GM19351 (cell line): ENCODE measurements around the gene C15orf40.

Experiments used
- ATAC-seq: cut with Tn5 transposase; IDR thresholded peaks from one replicate; pipeline ENCODE4 v1.9.1; 2021; ENCODE audit warnings: mild to moderate bottlenecking, moderate library complexity; ENCODE audit not compliant: unreplicated experiment

Gene C15orf40

GRCh38 chr15:82995076-82995475 is 16.4 kb downstream of the C15orf40 start:
- no peak for ATAC-seq

GRCh38 chr15:82993144-82993543 is 18.3 kb downstream of the C15orf40 start:
- ATAC-seq: no peak

- ATAC-seq: no peak
These were observed 18.9 kb downstream of the C15orf40 start for GRCh38 chr15:82992436-82992998.

GRCh38 chr15:82986442-82986780 is 25.0 kb downstream of the C15orf40 start:
- ATAC-seq: no peak

GRCh38 chr15:82985688-82986441 is 25.6 kb downstream of the C15orf40 start, which contains the start of gene RAMAC:
TSS of gene RAMAC (plus strand) at chr15:82986210. CDS start at chr15:82989019, 2,809 bp downstream.
- peak; percentile 97 for ATAC-seq

GRCh38 chr15:82980981-82981380 is 30.5 kb downstream of the C15orf40 start:
- no peak for ATAC-seq

GRCh38 chr15:82979726-82980125 is 31.7 kb downstream of the C15orf40 start:
- ATAC-seq: no peak

GRCh38 chr15:82978438-82978837 is 33.0 kb downstream of the C15orf40 start:
- no peak for ATAC-seq

- no peak for ATAC-seq
These were observed 34.4 kb downstream of the C15orf40 start for GRCh38 chr15:82977076-82977475.

- no peak for ATAC-seq
These were observed 38.4 kb downstream of the C15orf40 start for GRCh38 chr15:82972990-82973389.

GRCh38 chr15:82971218-82971984 is 40.0 kb downstream of the C15orf40 start:
- no peak for ATAC-seq

- no peak for ATAC-seq
These were observed 40.7 kb downstream of the C15orf40 start for GRCh38 chr15:82970696-82971095.

- no peak for ATAC-seq
These were observed 41.3 kb downstream of the C15orf40 start for GRCh38 chr15:82970078-82970686.

- ATAC-seq: no peak
These were observed 42.1 kb downstream of the C15orf40 start for GRCh38 chr15:82969353-82969752.

GRCh38 chr15:82968066-82968465 is 43.4 kb downstream of the C15orf40 start:
- ATAC-seq: no peak

- peak; percentile 89 for ATAC-seq
These were observed 44.8 kb downstream of the C15orf40 start for GRCh38 chr15:82966671-82967071.

GRCh38 chr15:82964890-82965289 is 46.5 kb downstream of the C15orf40 start:
- no peak for ATAC-seq

- ATAC-seq: no peak
These were observed 47.7 kb downstream of the C15orf40 start for GRCh38 chr15:82963471-82964341.

GRCh38 chr15:82960766-82961165 is 50.7 kb downstream of the C15orf40 start:
- ATAC-seq: no peak

GRCh38 chr15:82959423-82959822 is 52.0 kb downstream of the C15orf40 start:
- no peak for ATAC-seq
